DND-41 (cell line): ENCODE measurements around the gene EEFSEC.

Experiments used
- CTCF ChIP-seq: IDR thresholded peaks from 2 replicates; pipeline ENCODE4 v1.5.1; 2012; ENCODE audit warnings: borderline replicate concordance, low read length, moderate library complexity, mild to moderate bottlenecking; ENCODE audit not compliant: poor library complexity, severe bottlenecking; ENCODE audit errors: extremely low read depth
- EZH2 ChIP-seq: IDR thresholded peaks from 3 replicates; pipeline ENCODE4 v1.6.1; 2012; ENCODE audit warnings: borderline replicate concordance, low read depth, mild to moderate bottlenecking, moderate library complexity, low read length, inconsistent platforms; ENCODE audit not compliant: severe bottlenecking

- TF ChIP-seq CTCF = no peak
- no peak for TF ChIP-seq EZH2
These were observed 133.4 kb downstream of the EEFSEC start for GRCh38 chr3:128286691-128287090.
